MM.1S (cell line): ENCODE measurements around the gene GRIK3.

ENCODE experiments used
- DNase-seq: peaks from one replicate; pipeline ENCODE4 v3.0.0-alpha.2; 2015
- H2AFZ ChIP-seq: fragments of 300-600 bp; sonication (generic); 2 replicates; pipeline ENCODE4 v1.6.0; 2016; ENCODE audit warnings: antibody characterized with exemption, low read length
- H3F3A ChIP-seq: fragments of 300-600 bp; sonication (generic); 2 replicates; pipeline ENCODE4 v1.6.1; 2016; ENCODE audit warnings: mild to moderate bottlenecking, antibody characterized with exemption, low read length, moderate library complexity, mixed read lengths; ENCODE audit not compliant: insufficient read depth
- H3K27ac ChIP-seq: fragments of 300-600 bp; sonication (generic); 2 replicates; pipeline ENCODE4 v1.5.1; 2016; ENCODE audit warnings: mild to moderate bottlenecking, low read length
- H3K27me3 ChIP-seq: fragments of 300-600 bp; sonication (generic); replicated peaks from 2 replicates; pipeline ENCODE4 v1.6.0; 2016; ENCODE audit warnings: low read length; ENCODE audit not compliant: insufficient read depth
- H3K36me3 ChIP-seq: fragments of 300-600 bp; sonication (generic); replicated peaks from 2 replicates; pipeline ENCODE4 v1.6.1; 2016; ENCODE audit warnings: mild to moderate bottlenecking, low read length, mixed read lengths; ENCODE audit not compliant: insufficient read depth
- H3K4me1 ChIP-seq: fragments of 300-600 bp; sonication (generic); 2 replicates; pipeline ENCODE4 v1.6.1; 2016; ENCODE audit warnings: low read length, mixed read lengths
- H3K4me2 ChIP-seq: fragments of 300-600 bp; sonication (generic); 2 replicates; pipeline ENCODE4 v1.6.0; 2016; ENCODE audit warnings: low read depth, low read length
- H3K4me3 ChIP-seq: fragments of 300-600 bp; sonication (generic); 2 replicates; pipeline ENCODE4 v1.5.1; 2016; ENCODE audit warnings: low read length, mixed read lengths
- H3K79me2 ChIP-seq: fragments of 300-600 bp; sonication (generic); 2 replicates; pipeline ENCODE4 v1.6.1; 2016; ENCODE audit warnings: mixed run types, low read length, mixed read lengths
- H3K9ac ChIP-seq: fragments of 300-600 bp; sonication (generic); 2 replicates; pipeline ENCODE4 v1.6.1; 2016; ENCODE audit warnings: low read length, mixed read lengths
- H3K9me2 ChIP-seq: fragments of 300-600 bp; sonication (generic); replicated peaks from 2 replicates; pipeline ENCODE4 v1.6.1; 2016; ENCODE audit warnings: mild to moderate bottlenecking, low read length, mixed read lengths; ENCODE audit not compliant: insufficient read depth
- H3K9me3 ChIP-seq: fragments of 300-600 bp; sonication (generic); replicated peaks from 2 replicates; pipeline ENCODE4 v1.6.1; 2016; ENCODE audit warnings: mild to moderate bottlenecking, low read length, mixed read lengths; ENCODE audit not compliant: insufficient read depth
- H4K20me1 ChIP-seq: fragments of 300-600 bp; sonication (generic); 2 replicates; pipeline ENCODE4 v1.6.1; 2016; ENCODE audit warnings: mild to moderate bottlenecking, low read length, moderate library complexity, mixed read lengths; ENCODE audit not compliant: insufficient read depth
- EZH2 ChIP-seq: fragments of 300-600 bp; sonication (generic); optimal IDR thresholded peaks from 2 replicates; pipeline ENCODE3; 2017; ENCODE audit warnings: low read depth, mild to moderate bottlenecking, antibody characterized with exemption, low read length, mixed read lengths
- EZH2phosphoT487 ChIP-seq: fragments of 300-600 bp; sonication (generic); IDR thresholded peaks from 2 replicates; pipeline ENCODE4 v1.6.1; 2018; ENCODE audit warnings: antibody characterized with exemption, low read length
- TF ChIP-seq, protein P1 (sequence below): fragments of 300-600 bp; sonication (generic); IDR thresholded peaks from 2 replicates; pipeline ENCODE4 v1.5.1; 2016; ENCODE audit warnings: antibody characterized with exemption, low read length, mixed read lengths

The GRIK3 gene

DNA sequence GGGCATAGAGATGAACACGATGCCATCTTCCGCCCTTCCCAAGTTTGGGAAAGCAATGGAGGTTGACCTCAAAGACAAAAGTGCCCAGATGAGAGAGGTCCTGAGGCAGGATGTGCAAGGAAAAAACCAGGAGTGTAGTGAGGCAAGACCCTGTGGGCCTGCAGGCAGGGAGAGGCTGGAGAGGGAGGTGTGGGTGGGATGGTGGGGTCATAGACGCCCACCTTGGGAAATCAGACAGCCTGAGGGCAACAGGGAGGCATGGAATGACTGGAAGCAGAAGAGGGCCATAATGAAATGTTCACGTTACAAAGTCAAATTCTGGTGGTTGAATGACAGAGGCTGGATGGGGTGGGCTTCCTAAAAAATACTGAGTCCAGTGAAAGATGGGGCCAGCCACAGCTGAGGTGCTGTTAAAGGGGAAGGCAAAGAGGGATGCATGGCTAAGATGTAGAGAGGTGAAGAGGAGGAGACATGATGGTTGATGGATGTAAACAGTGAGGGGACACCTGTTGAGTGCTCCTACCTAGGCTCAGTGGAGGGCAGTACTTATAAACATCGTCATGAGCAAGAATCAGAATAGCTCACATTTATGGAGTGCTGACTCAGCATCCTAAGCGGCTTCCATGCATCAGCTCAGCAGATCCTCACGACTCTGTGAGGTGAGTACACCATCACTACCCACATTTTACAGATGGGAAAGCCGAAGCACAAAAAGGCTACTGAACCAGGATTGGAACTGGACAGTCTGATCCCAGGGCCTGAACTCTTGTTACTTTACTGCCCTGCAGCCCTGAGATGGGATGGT lies 42.0 kb downstream of the GRIK3 start:
- Histone ChIP-seq H3K27ac (no peak overlapping the region), H3K36me3 (no peaks in the 10 kb centered on the region), H3K9ac (no peak overlapping the region), H3K27me3 (peaks cover 92% of the 10 kb centered on the region), H3K4me1 (no peaks in the 10 kb centered on the region), H3K4me3 (no peak overlapping the region), H3F3A (no peaks in the 10 kb centered on the region), H3K9me3 (no peaks in the 10 kb centered on the region), H3K9me2 (no peaks in the 10 kb centered on the region), H4K20me1 (no peaks in the 10 kb centered on the region), H2AFZ (no peak overlapping the region), H3K79me2 (no peaks in the 10 kb centered on the region), H3K4me2 (no peak overlapping the region)
- DNase-seq, result no peak
- TF ChIP-seq, protein P1, sequence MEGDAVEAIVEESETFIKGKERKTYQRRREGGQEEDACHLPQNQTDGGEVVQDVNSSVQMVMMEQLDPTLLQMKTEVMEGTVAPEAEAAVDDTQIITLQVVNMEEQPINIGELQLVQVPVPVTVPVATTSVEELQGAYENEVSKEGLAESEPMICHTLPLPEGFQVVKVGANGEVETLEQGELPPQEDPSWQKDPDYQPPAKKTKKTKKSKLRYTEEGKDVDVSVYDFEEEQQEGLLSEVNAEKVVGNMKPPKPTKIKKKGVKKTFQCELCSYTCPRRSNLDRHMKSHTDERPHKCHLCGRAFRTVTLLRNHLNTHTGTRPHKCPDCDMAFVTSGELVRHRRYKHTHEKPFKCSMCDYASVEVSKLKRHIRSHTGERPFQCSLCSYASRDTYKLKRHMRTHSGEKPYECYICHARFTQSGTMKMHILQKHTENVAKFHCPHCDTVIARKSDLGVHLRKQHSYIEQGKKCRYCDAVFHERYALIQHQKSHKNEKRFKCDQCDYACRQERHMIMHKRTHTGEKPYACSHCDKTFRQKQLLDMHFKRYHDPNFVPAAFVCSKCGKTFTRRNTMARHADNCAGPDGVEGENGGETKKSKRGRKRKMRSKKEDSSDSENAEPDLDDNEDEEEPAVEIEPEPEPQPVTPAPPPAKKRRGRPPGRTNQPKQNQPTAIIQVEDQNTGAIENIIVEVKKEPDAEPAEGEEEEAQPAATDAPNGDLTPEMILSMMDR, result no peak
- TF ChIP-seq EZH2phosphoT487 (no peak), EZH2 (no peak)

DNA sequence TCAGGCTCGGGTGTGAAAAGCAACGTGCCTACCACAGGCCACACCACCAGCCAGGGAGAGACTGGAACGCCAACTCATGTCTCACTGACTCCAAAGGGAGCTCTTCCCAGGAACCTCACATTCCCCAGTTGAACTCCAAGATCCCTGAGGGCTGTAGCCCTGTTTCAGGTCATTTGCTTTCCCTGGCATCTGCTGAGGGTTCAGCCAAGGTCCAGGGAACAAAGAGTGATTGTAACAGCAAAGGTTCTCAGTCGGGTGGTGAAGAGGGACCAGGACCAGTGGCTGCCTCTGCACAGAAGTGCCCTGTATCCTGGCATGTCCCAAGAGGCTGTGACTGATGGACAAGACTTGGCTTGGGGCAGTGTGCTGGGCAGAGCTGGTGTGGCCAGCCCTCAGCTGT lies 42.8 kb downstream of the GRIK3 start:
- H2AFZ ChIP-seq, result no peak overlapping the region
- no peaks in the 10 kb centered on the region for H3K79me2 ChIP-seq
- no peaks in the 10 kb centered on the region for H3K9me2 ChIP-seq
- H3K27me3 ChIP-seq, result peaks cover 85% of the 10 kb centered on the region
- H3K9ac ChIP-seq, result no peak overlapping the region
- TF ChIP-seq EZH2phosphoT487 (no peak), EZH2 (no peak)
- TF ChIP-seq, protein P1, result no peak
- DNase-seq, result no peak
- no peaks in the 10 kb centered on the region for H3K4me1 ChIP-seq
- no peaks in the 10 kb centered on the region for H4K20me1 ChIP-seq
- no peaks in the 10 kb centered on the region for H3K36me3 ChIP-seq
- no peaks in the 10 kb centered on the region for H3K9me3 ChIP-seq
- no peaks in the 10 kb centered on the region for H3F3A ChIP-seq
- no peak overlapping the region for H3K27ac ChIP-seq
- no peak overlapping the region for H3K4me2 ChIP-seq
- no peak overlapping the region for H3K4me3 ChIP-seq

DNA sequence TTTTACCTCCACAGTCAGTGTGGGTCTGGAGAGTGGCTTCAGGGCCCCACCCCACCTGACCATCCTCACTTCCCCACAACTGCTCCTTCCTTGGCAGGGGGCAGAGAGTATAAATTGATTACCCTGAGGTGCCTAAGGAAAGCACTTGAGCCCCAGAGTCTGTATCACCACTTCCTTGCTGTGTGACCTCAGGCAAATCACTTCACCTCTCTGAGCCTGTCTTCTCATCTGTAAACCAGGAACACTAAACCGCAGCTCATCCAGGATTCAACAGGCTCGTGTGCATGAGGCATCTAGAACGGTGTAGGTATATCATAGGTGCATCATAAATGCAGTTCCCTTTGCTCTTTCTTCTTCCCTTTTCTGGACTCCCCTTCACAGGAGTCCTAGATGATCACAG lies 43.4 kb downstream of the GRIK3 start:
- Histone ChIP-seq H4K20me1 (no peaks in the 10 kb centered on the region), H3K4me1 (no peaks in the 10 kb centered on the region), H3F3A (no peaks in the 10 kb centered on the region), H3K9me2 (no peaks in the 10 kb centered on the region), H3K4me2 (no peak overlapping the region), H3K9ac (no peak overlapping the region), H3K27me3 (peaks cover 79% of the 10 kb centered on the region), H3K27ac (no peak overlapping the region), H3K36me3 (no peaks in the 10 kb centered on the region), H2AFZ (no peak overlapping the region), H3K4me3 (no peak overlapping the region), H3K9me3 (no peaks in the 10 kb centered on the region), H3K79me2 (no peaks in the 10 kb centered on the region)
- DNase-seq, result no peak
- no peak for TF ChIP-seq EZH2phosphoT487
- TF ChIP-seq EZH2, result no peak
- TF ChIP-seq, protein P1, result no peak
